Amygdala (tissue), 56 donors: Measurements from ENCODE around the gene CEP85L.
A peak's percentile ranks its signal among the peaks of the same experiment; 100 is the strongest.

Experiments
- DNase-seq, 56 donors: peaks; one replicate each; lab custom pipeline; 2025; lab: John Stamatoyannopoulos, UW

The CEP85L gene

DNA sequence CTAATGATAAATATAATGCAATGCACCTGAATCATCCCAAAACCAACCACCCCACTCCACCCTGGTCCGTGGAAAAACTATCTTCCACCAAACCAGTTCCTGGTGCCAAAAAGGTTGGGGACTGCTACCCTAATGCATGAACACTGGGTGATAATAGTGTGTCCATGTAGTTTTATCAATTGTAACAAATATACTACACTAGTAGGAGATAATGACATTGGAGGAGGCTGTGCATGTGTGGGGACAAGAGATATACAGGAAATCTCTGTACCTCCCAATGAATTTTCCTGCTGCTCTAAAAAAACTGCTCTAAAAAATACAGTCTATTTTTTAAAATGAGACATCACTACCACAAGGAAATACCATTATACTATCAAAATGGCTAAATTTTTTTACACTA, 20.5 kb downstream of the CEP85L start:
- no peak for DNase-seq

DNA sequence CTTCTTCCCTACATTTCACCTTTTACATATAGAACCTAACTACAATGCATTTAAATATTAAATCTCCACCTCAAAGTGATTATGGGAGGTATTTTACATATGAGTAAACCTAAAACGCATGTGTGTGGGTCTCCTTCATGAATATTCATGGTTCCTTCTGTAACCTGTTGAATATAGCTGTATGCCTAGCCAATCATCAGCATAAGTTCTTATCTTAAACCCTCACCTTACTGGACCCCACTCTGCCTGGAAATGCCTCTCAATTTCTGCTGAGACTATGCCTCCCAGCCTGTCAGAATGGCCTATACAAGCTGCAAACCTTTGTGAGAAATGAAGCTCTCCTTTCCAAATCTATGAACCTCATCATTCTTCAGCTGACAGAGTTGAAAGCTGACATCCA, 21.3 kb downstream of the CEP85L start:
- DNase-seq = no peak

DNA sequence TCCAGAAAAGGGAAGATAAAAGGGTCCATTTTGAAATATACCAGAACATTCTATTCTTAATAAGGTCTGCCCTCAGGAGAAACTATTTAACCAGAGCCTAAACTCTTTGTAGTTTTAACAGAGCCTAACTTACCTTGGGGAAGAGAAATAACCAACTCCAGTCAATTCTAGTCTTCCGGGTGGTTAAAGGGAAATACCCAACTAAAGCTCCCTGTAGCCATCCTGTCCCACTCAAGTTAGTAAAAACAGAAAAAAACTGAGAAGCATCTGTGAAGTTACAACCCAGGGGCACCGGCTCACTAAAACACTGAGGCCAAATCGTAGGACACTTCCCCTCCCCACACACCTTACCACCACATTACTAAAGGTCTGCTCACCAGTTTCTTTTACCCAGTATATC, 23.7 kb downstream of the CEP85L start:
- no peak for DNase-seq

DNA sequence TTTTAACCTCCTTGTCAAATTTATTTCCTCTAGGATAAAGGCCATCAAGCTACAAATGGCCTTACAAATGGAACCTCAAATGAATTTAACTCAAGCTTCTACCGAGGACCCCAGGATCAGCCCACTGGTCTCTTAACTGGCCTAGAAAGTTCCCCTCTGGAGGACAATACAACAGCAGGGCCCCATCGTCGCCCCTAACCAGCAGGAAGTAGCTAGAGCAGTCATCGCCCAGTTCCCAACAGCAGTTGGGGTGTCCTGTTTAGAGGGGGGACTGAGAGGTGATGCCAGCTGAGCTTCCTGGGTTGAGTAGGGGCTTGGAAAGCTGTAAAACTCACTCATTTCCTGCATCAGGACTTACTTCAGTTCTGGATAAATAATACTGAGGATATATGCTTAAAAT, 25.6 kb downstream of the CEP85L start:
- no peak for DNase-seq

DNA sequence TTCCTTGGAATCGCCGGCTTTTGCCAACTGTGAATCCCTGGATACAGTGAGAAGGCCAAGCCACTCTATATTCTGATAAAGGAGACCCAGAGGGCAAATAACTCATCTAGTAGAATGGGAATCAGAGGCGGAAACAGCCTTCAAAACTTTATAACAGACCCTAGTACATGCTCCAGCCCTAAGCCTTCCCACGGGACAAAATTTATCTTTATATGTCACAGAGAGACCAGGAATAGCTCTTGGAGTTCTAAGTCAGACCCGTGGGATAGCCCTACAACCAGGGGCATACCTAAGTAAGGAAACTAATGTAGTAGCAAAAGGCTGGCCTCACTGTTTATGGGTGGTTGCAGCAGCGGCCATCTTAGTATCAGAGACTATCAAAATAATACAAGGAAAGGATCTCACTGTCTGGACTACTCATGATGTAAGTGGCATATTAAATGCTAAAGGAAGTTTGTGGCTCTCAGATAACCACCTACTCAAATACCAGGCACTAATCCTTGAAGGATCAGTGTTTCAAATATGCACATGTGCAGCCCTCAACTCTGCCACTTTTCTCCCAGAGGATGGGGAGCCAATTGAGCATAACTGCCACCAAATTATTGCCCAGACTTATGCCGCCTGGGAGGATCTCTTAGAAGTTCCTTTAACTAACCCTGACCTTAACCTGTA, 29.5 kb downstream of the CEP85L start:
- DNase-seq = no peak

DNA sequence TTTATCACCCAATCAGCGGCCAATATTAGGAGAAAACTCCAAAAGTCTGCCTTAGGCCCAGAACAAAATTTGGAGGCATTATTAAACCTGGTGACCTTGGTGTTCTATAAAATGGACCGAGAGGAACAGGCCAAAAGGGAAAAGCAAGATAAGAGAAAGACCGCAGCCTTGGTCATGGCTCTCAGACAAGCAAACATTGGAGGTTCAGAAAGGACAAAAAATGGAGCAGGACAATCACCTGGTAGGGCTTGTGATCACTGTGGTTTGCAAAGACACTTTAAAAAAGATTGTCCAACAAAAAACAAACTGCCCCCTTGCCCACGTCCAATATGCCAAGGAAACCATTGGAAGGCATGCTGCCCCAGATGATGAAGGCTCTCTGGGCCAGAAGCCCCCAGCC, 31.2 kb downstream of the CEP85L start:
- no peak for DNase-seq

DNA sequence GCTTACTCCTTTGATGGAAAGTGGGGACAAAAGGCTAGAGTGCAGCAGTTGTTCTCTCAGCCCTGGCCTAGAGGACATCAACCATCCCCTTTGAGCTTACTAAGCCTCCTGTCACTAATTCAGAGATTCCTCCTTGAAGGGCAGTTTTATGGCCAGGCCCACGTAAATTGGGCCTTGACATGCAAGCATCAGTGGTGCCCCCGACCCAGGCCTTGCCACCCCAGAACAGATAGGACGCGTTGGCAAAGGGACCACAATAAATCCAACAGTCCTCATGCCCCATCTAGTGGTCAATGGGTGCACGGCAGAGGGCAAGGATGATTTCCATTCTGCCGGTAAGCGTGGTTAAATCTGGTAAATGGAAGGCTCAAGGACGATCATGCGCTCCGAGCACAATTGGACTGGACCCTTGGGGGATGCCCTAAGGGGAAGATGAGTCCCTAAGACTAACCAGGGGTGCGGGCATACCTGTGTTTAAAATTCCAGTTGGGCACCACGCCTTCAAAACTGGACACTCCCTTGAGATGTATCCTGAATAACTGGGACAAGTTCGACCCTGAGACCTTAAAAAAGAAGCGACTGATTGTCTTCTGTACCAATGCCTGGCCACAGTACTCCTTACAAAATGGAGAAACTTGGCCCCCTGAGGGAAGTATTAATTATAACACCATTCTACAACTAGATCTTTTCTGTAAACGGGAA, 32.6 kb downstream of the CEP85L start:
- DNase-seq = peak in 46 of 56 donors; percentile 2 to 79 (median 24)

DNA sequence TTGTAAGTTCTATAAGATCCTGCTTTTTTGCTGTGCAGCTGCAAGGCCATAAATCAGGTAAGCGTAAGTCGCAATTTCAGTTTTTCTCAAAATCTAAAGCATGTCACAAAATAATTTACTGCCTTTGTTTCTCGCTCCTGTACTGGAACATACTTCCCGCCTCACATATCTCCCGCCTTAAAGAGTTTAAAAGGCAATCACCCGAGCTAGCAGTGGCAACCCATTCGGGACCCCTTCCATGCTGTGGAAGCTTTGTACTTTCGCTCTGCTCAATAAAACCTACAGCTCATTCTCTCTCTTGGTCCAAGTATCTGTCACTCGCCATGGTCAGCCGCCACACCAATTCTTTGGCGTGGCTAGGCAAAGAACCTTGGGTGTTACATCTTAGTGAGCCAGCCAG, 34.0 kb downstream of the CEP85L start:
- DNase-seq = no peak

DNA sequence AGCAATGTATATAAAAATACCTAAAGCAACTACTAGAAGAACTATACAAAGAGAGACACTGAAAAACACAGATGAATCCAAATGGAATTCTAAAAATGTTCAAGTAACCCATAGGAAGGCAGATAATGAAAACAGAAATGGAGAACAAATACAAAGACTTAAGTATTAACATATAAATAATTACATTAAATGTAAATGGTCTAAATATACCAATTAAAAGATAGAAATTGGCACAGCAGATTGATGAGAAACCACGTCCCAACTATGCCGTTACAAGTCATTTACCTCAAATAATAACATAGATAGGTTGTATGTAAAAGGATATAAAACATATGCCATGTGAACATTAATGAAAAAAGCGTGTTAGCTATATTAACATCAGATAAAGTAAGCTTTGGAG, 40.1 kb downstream of the CEP85L start:
- DNase-seq = no peak

DNA sequence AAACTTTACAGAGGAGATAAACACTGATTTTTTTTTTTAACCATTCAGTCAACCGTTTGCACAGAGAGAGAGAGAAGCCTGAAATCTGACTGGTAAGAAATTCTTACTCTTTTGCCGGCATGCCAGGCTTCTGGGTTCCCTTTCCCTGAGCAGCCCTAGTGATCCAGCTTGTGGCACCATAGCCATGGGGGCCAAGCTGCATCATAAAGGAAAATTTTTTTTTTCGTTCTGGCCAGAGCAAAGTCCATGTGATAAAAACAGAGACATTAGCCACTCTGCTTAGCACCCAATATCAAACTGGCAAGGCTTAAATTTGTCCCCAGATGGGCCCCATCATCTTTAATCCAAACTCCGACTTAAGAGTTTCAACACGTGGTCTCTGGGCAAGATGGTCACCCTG, 44.5 kb downstream of the CEP85L start:
- no peak for DNase-seq

DNA sequence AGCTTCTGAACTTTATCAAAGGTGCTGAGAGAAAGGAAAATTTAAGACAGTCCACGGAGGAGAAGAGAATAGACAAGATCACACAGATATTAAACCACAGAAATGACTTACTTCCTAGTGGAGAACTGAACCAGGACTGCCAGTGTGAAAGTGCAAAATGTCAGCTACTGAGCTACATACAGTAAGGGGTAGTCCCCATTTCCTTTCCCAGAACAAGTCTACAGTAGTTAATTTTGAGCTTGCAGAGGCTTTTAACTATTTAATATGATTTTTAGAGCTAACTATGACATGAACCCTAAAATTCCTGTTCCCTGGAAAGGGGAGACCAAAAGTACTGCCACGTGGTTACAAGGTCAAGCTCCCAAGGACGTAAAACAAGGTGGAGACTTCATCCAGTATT, 45.1 kb downstream of the CEP85L start:
- no peak for DNase-seq

DNA sequence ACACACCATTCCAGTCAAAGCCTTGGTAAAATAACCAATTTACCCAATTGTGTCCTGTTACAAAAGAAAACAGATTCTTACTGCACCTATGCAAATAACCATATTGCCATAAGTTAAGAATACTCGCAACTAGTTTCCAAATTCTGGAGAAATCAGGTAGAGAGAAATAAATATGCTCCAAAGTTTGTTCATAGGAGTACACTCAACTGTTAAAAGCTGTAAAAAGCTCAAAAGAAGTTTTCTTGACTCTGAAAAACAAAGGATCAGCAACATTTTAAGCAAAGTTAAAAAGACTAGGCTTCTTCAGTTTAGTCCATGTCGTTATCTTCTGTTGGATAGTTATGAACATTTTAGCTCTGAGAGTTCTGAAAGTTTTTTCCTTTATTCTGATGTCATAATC, 48.0 kb downstream of the CEP85L start:
- no peak for DNase-seq

DNA sequence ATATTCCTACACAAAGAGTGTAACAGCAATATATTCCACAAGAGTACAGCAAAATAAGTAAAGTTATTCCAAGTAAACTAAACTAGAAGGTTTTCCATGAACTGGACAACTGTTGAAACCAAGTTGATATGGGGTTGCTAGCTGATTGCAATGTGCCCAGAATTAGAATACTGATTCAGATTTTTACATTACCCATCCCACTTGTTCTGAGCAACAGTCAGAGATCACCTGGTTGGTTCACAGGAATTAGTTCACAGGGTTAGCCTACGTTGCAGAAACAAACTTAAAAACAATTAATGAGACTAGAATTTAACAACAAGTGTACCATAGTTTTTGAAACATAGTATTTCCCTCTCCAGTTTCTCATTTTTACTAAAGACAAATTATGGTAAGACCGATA, 49.1 kb downstream of the CEP85L start:
- DNase-seq = no peak

DNA sequence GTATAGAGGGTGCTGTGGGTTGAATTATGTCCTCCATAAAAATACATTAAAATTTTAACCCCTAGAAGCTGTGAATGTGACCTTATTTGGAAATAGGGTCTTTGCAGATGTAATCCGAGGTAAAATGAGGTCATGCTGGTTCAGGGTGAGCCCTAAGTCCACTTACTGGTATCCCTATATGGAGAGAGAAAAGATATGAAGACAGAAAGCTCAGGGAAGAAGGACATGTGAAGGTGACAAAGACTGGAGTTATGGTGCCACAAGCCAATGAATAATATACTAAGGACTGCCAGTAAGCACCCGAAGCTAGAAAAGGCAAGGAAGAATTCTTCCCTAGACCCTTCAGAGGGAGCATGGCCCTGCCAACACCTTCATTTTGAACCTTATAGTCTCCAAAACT, 53.1 kb downstream of the CEP85L start:
- no peak for DNase-seq

DNA sequence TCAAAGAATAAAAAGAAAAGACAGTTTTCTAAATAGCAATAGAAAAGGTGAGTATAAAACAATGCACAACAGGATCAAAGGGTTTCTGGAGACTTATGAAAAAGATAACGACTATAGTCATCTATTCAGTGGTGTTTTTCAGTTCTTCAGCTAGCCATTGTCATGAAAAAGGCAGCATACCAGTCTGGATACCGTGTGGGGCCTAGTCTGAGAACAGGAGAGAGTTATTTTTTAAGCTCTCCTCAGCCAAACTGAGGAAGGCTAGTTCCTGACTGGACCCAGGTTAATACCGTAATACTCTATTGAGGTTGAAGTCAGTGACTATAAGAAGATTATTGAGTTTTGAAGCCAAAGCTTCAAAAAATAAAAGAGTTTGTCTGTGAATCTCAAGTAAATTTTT, 53.8 kb downstream of the CEP85L start:
- DNase-seq = no peak

DNA sequence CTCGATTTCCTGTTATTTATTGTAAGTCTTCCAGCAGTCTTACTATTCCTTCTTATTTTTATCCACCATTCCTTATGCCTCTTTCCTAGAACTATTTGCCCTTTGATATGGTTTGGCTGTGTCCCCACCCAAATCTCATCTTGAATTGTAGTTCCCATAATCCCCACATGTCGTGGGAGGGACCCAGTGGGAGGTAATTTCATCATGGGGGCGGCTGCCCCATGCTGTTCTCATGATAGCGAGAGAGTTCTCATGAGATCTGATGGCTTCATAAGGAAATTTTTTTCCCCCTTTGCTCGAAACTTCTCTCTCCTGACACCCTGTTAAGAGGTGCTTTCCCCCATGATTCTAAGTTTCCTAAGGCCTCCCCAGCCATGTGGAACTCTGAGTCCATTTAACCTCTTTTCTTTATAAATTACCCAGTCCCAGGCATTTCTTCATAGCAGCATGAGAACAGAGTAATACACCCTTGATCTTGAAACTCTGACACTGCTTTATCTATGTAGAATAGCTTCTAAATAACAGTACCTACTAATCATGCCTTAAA, 54.5 kb downstream of the CEP85L start:
- DNase-seq = no peak

DNA sequence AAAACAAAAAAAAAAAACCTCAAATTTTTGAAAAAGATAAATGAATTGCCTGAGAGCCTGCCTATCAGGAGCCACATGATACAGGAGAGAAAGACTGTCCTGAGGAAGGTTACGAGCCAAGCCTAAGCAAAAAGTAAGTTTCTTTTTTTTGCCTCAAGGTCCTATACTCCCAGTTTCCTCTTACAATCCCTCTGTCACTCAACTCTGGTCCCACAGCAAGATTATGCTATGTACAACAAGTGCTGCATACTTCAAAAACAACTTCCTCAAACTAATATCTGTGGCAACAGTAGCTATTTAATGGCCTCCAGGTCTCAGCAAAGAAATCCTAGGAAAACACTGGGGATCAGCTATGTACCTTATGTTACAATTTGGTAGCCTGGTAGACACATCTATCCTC, 56.5 kb downstream of the CEP85L start:
- DNase-seq = no peak

DNA sequence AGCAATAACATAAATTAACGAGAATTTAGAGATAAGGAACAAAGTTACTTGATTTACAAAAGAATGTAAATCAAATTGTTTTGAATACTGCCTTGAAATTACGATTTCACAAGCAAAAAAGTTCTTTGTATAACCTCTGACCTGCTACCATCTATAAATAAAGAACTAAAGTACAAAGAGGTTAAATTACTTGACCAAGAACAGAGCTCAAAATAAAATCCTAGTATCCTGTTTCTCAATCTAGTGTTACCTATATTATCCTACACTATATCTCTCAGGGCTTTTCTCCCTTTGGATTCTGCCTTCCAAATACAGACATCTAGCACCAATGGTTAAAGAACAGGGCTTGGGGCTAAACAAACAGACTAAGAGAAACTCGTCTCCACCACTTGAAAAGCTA, 59.5 kb downstream of the CEP85L start:
- DNase-seq = no peak

DNA sequence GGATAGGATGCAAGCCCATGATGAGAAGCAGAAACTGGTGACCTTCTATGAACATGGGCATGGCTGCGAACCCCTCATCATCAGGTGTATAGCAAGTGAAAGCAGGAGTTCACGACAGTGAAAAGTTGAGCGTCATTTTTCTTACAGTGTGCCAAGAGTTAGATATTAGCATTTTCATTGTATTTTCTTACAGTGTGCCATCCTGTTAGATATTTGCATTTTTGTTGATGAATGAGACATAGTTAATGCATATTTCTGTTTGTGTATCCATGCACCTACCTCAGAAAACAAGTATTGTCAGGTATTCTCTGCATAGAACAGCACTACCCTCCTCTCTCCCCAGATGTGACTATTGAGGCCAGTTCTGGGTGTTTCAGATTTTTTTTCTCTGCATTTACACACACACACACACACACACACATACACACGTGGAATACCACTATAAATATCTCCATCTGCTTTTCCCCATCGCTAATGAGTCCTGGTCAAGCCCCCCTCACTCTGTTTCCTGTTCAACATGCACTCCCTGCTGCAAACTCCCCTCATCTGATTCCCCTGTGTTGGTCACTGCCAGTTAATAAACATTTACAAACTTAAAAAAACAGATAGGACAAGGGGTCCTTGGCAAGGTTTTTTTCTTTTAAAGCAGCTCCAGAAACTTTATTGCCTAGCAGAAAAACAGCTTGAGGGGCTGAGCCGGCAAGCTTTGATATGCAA, 61.6 kb downstream of the CEP85L start:
- DNase-seq = no peak

DNA sequence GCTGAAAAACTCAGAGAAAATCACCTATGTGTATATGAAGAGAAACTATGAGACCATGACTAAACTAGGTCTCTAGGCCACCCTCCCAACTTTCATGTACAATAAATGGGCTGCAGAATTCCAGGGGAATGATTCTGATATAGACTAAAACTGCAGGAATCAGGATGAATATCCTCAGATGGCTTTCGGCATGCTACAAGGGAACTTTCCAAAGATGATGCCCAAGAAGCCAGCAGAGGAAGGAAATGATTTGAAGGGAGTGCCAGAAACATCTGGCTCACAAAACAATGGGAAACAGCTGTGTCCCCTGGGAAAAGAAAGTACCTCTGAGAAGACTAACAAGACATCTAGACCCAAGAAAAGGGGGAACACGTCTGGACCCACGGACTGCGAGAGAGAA, 62.2 kb downstream of the CEP85L start:
- DNase-seq = no peak

DNA sequence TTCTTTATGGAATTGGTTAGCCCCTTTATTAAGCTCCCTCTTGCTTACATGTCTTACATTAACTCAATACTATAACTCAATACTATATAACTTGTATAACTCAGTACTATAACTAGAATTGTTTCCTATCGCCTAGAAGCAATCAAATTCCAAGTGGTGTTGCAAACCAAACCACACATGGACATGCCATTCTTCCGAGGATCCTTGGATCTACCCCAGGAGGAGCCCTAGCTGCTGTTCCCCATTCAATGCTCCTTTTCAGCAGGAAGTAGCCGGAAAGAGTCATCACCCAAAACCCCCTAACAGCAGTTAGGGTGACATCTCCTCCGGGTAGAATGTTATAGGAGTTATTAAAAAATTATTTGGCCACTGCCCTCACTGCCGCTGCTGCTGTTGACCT, 62.8 kb downstream of the CEP85L start:
- DNase-seq = no peak
